ENCODE measurements around the gene LRTM2.

DNA sequence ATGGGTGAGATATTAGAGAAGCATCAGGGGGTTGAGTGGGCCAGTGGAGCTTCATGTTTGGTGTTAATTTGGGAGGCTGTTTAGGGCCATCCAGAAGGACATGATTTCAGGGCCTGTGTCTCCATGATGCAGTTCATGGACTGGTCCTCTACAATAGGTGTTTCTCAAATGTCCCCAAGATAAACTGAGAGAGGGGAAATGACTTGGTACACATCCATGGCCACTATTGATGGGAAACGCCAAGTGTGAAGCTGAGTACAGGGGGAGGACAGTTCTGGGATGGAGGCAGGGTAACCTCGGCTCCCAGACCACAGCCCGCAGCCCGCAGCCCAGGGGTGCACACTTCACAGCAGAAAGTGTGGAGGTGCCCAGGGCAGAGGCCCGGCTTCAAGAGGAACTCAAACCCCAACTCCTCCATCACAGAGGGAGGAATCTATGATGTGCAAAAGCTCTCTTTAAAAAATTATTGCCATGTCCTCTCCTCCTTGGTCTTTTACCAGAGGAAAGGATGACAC, 64.8 kb downstream of the LRTM2 start:
- TF ChIP-seq POLR2AphosphoS5 (IDR thresholded peaks at IDR 0.05) (no peak), POLR2A (IDR thresholded peaks at IDR 0.05) (no peak)
